GM12864 (cell line): ENCODE results near the gene BPGM.
A peak's percentile ranks its signal among the peaks of the same experiment; 100 is the strongest.

Experiments used
- DNase-seq: peaks from one replicate; pipeline ENCODE4 v3.0.0-alpha.2; 2011; ENCODE audit warnings: low read depth
- H3K4me3 ChIP-seq: 2 replicates; pipeline ENCODE4 v1.5.1; 2011; ENCODE audit warnings: mild to moderate bottlenecking, low read depth, low read length, control low read depth
- CTCF ChIP-seq: IDR thresholded peaks from 2 replicates; pipeline ENCODE4 v1.5.1; 2011; ENCODE audit warnings: low read depth, mild to moderate bottlenecking, moderate library complexity, low read length, control low read depth, inconsistent platforms; ENCODE audit errors: missing control alignments

BPGM gene

DNA sequence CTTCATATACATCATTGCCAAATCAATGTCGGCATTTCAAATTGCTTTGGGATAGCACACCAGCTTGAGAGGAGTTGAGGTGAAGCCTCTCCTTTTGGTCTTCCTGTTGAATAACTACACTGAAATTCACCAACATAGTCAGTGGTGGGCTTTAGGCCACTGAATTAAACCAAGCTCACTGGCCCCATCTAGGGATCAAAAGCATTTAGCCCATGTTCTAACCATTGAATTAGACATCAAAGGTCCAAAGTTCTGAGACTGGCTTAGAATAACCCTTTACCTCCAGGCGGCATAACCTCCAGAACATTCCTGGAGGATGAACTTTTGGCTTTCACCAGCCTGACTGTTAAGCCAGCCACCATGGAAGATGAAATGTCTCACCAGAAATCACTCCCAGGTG is 54.6 kb downstream of the BPGM start:
- H3K4me3 ChIP-seq: no peak overlapping the region
- TF ChIP-seq CTCF: peak; percentile 54
- no peak for DNase-seq

DNA sequence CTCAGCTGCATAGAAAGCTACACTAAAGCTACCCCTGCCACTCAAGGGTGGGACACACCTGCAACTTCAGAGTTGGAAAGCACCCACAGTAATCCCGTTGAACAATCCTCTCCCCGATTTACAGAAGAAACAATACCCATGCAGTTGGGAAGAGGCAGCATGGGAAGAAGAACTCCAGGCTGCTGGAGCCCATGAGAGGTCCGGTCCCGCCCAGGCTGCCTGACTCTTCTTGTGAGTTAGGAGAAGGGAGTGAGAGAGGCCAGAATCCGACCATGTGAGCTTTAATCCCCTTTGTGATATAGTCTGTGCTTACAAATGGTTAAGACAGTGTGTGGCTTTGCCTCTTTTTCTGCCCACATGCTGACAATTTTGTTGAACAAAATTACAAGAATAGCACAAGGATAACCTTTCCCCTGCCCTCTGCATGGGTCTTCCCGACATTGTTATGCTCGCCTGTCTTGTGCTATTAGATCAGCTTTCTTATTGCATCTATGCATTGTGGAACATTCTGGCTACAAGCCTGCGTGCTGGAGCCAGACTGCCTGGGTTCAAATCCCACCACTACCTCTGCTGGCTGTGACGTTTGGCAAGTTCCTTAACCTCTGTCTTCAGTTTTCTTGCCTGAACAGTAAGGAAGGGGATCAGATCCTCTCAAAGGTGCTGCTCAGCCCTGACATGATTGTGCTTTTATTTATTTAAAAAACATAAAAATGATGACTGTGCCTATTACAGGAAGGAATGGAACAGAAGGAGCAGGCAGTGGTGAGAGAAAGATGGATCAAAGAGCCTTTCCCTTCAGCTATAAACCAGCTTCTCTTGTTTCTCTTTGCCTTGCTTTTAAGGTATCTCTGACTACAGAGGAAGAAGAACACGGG is 56.0 kb downstream of the BPGM start:
- no peak for TF ChIP-seq CTCF
- no peak for DNase-seq
- H3K4me3 ChIP-seq: no peak overlapping the region

DNA sequence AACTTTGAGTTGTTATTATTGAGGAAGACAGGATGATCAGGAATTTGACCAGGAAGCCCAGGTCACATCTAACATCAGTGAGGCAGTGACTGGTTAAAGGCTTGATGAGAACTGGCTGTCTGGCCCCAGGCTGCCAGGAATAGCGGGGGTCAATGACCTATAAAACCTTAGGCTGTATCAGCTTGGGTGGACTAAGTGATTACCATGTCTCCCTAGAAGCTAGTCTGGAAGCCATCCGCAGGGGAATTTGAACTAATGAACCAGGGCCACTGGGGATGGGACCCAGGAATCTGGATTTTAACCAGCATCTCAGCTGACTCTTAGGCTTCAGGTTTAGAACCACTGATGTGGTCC is 56.6 kb downstream of the BPGM start:
- no peak for DNase-seq
- no peak for TF ChIP-seq CTCF
- H3K4me3 ChIP-seq: no peak overlapping the region

GRCh38 chr7:134703782-134704181 is 57.1 kb downstream of the BPGM start:
- no peak overlapping the region for H3K4me3 ChIP-seq
- DNase-seq: no peak
- no peak for TF ChIP-seq CTCF

DNA sequence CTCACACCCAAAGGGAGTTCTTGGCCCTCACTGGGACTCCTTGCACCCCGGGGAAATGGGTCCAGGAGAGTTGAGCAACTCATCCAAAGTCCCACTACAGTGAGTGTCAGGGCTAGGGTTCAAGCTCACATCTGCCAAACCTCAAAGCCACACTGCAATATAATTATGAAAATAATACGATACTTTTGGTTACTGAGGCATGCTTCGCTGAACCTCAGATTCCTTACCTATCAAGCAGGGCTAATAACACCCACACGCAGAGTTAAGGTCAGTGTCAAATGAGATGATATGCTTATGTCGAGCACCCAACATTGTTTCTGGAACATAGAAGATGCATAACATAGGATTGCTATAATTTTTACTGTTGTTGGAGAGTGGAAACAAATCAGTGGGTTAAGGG is 58.2 kb downstream of the BPGM start:
- no peak for DNase-seq
- no peak overlapping the region for H3K4me3 ChIP-seq
- no peak for TF ChIP-seq CTCF

GRCh38 chr7:134705716-134706115 is 59.1 kb downstream of the BPGM start:
- no peak overlapping the region for H3K4me3 ChIP-seq
- DNase-seq: no peak
- no peak for TF ChIP-seq CTCF

- H3K4me3 ChIP-seq: no peak overlapping the region
- no peak for DNase-seq
- no peak for TF ChIP-seq CTCF
These were observed 59.8 kb downstream of the BPGM start for GRCh38 chr7:134706468-134706867.
